ENCODE data around the gene TMEM248.
"Not testable (repeated sequence)": the region's sequence is repeated elsewhere in the genome, so short reads cannot be mapped to it uniquely, and the experiment has no call there.

The TMEM248 gene

GRCh38 chr7:66886152-66886551, 34.9 kb upstream of the TMEM248 start:
- TF ChIP-seq, protein P1, sequence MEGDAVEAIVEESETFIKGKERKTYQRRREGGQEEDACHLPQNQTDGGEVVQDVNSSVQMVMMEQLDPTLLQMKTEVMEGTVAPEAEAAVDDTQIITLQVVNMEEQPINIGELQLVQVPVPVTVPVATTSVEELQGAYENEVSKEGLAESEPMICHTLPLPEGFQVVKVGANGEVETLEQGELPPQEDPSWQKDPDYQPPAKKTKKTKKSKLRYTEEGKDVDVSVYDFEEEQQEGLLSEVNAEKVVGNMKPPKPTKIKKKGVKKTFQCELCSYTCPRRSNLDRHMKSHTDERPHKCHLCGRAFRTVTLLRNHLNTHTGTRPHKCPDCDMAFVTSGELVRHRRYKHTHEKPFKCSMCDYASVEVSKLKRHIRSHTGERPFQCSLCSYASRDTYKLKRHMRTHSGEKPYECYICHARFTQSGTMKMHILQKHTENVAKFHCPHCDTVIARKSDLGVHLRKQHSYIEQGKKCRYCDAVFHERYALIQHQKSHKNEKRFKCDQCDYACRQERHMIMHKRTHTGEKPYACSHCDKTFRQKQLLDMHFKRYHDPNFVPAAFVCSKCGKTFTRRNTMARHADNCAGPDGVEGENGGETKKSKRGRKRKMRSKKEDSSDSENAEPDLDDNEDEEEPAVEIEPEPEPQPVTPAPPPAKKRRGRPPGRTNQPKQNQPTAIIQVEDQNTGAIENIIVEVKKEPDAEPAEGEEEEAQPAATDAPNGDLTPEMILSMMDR (IDR thresholded peaks at IDR 0.05; ENCODE audit: insufficient read depth, low read length, missing control alignments) = no peak
- ChIA-PET CTCF (no interaction called here), POLR2A (no interaction called here)
- DNase-seq (ENCODE audit: low read depth, low spot score) = no peak
- H3K4me3 ChIP-seq (ENCODE audit: low read depth, low read length) = no peak overlapping the region

- CTCF ChIA-PET = not testable (repeated sequence)
Measured at GRCh38 chr7:66888223-66888622, 32.8 kb upstream of the TMEM248 start.

DNA sequence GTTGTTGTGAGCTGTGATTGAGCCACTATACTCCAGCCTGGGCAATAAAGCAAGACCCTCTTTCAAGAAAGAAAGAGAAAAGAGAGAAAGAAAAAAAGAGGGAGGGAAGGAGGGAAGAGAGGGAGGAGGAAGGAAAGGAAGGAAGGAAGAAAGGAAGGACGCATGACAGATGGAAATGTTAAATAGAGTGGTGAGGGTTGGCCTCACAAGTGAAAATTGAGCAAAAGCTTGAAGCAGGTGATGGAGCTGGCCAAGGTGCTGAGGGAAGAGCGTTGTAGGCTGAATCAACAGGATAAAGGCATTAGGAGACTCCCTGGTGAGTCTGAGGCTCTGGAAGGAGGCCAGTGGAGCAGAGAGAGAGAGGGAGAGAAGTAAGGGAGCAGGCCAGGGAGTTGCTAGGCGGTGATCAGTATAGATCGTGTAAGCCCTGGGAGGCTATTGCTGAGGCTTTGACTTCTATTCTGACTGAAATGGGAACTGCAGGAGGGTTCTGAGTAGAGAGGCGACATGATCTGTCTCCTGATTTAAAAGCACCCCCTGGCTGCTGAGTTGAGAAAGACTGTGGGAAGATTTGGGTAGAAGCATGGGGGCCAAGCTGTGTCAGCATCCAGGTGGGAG, 26.5 kb upstream of the TMEM248 start:
- ChIA-PET POLR2A (no interaction called here), CTCF (interaction anchor here (2.6 kb wide), 1 partner anchor 11 kb away, joined by 5 read pairs; no protein-coding TSS in a partner anchor)
- DNase-seq (ENCODE audit: low read depth, low spot score) = no peak
- no peak overlapping the region for H3K4me3 ChIP-seq (ENCODE audit: low read depth, low read length)
- TF ChIP-seq, protein P1 (IDR thresholded peaks at IDR 0.05; ENCODE audit: insufficient read depth, low read length, missing control alignments) = no peak

More at GRCh38 chr7:66888223-66888622, 32.8 kb upstream of the TMEM248 start:
- POLR2A ChIA-PET; DNase-seq (ENCODE audit: low read depth, low spot score); H3K4me3 ChIP-seq (ENCODE audit: low read depth, low read length): not testable (repeated sequence)

DNA sequence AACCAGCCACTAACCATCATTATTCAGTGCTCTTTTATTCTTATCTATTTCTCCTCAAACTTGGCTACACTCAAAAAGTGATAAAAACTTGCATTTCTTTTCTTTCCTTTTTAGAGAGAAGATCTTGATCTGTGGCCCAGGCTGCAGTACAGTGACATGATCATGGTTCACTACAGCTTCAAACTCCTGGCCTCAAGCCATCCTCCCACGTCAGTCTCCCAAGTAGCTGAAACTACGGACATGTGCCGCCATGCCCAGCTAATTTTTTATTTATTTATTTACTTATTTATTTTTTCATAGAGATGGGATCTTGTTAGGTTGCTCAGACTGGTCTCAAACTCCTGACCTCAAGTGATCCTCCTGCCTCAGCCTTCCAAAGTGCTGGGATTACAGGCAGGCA, 24.6 kb upstream of the TMEM248 start:
- no peak for DNase-seq (ENCODE audit: low read depth, low spot score)
- ChIA-PET POLR2A (no interaction called here), CTCF (interaction anchor here (2.6 kb wide), 1 partner anchor 9 kb away, joined by 5 read pairs; no protein-coding TSS in a partner anchor)
- TF ChIP-seq, protein P1 (IDR thresholded peaks at IDR 0.05; ENCODE audit: insufficient read depth, low read length, missing control alignments) = no peak
- no peak overlapping the region for H3K4me3 ChIP-seq (ENCODE audit: low read depth, low read length)

DNA sequence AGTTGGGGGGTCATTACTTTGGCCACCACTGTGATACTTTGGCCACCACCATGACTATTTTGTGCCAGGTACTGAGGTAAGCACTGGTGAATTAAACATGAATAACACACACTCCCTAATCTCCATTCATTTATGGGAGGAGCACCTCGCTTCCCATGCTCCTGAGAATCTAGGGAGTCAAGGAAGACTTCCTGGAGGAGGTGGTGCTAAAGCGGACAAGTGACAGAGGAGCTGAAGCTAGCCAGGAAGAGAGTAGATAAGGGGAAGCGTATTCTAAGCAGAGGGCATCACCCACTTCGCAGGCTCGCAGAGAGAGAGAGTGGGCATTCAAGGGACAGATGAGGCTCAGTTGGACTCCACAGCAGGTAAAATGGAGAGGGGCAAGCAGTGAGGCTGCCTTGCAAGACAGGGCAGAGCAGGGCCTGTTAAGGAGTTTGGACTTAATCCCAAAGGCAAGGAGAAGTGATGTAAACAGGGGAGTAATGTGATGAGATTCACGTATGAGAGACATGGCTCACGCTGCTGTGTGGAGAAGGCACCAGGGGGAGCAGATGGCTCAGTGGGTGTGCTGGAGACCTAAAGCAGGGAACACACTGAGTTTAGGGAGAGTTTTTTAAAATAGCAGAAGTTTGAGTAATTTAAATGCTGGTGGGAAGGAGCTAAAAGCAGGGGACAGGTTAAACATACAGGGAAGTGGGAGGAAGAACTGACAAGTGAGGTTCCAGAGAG, 21.3 kb upstream of the TMEM248 start:
- POLR2A ChIA-PET = no interaction called here
- DNase-seq (ENCODE audit: low read depth, low spot score) = no peak
- TF ChIP-seq, protein P1 (IDR thresholded peaks at IDR 0.05; ENCODE audit: insufficient read depth, low read length, missing control alignments) = no peak
- CTCF ChIA-PET = no interaction called here
- H3K4me3 ChIP-seq (ENCODE audit: low read depth, low read length) = no peak overlapping the region

GRCh38 chr7:66901941-66902843, 18.8 kb upstream of the TMEM248 start:
- DNase-seq (ENCODE audit: low read depth, low spot score) = no peak
- ChIA-PET CTCF (interaction anchor here (1.2 kb wide), 1 partner anchor 12 kb away, joined by 3 read pairs; no protein-coding TSS in a partner anchor), POLR2A (no interaction called here)
- H3K4me3 ChIP-seq (ENCODE audit: low read depth, low read length) = no peak overlapping the region
- TF ChIP-seq, protein P1 (IDR thresholded peaks at IDR 0.05; ENCODE audit: insufficient read depth, low read length, missing control alignments) = no peak
